Stimulated activated CD8-positive, alpha-beta memory T cell treated with anti-CD3 and anti-CD28 coated beads, Interleukin-7, amount 100 ng/mL, for 24 hours (primary cell): ENCODE measurements around the gene ITGA2.
"Not testable (repeated sequence)": the region's sequence is repeated elsewhere in the genome, so short reads cannot be mapped to it uniquely, and the experiment has no call there.

Experiments
- DNase-seq: peaks from one replicate; pipeline ENCODE4 v3.0.0-alpha.2; 2020; ENCODE audit warnings: low read depth

Gene ITGA2

GRCh38 chr5:52989025-52989780 lies at the start of gene ITGA2:
Gene ITGA2, plus strand, starts transcription at chr5:52989352. Its CDS starts 117 bp downstream, at chr5:52989469.
- no peak for DNase-seq

GRCh38 chr5:52943285-52943684 lies 45.9 kb upstream of the ITGA2 start:
- no peak for DNase-seq

GRCh38 chr5:52943808-52944207 lies 45.3 kb upstream of the ITGA2 start:
- no peak for DNase-seq

GRCh38 chr5:52945040-52945439 lies 44.1 kb upstream of the ITGA2 start:
- no peak for DNase-seq

- no peak for DNase-seq
These were observed 41.9 kb upstream of the ITGA2 start for GRCh38 chr5:52947208-52947607.

- DNase-seq = no peak
These were observed 41.3 kb upstream of the ITGA2 start for GRCh38 chr5:52947851-52948250.

- no peak for DNase-seq
These were observed 40.6 kb upstream of the ITGA2 start for GRCh38 chr5:52948418-52949076.

- DNase-seq = no peak
These were observed 38.5 kb upstream of the ITGA2 start for GRCh38 chr5:52950686-52951085.

- DNase-seq = no peak
These were observed 36.7 kb upstream of the ITGA2 start for GRCh38 chr5:52952483-52952882.

GRCh38 chr5:52956014-52956413 lies 33.1 kb upstream of the ITGA2 start:
- DNase-seq = no peak

- DNase-seq = no peak
These were observed 32.0 kb upstream of the ITGA2 start for GRCh38 chr5:52956915-52957747.

- DNase-seq = no peak
These were observed 27.9 kb upstream of the ITGA2 start for GRCh38 chr5:52961274-52961681.

- DNase-seq = no peak
These were observed 25.5 kb upstream of the ITGA2 start for GRCh38 chr5:52963636-52964035.

- no peak for DNase-seq
These were observed 25.0 kb upstream of the ITGA2 start for GRCh38 chr5:52964138-52964537.

- not testable (repeated sequence) for DNase-seq
These were observed 13.0 kb upstream of the ITGA2 start for GRCh38 chr5:52976157-52976556.

- DNase-seq = no peak
These were observed 11.8 kb upstream of the ITGA2 start for GRCh38 chr5:52977264-52977897.

GRCh38 chr5:52981507-52981906 lies 7.6 kb upstream of the ITGA2 start:
- DNase-seq = no peak

- no peak for DNase-seq
These were observed 5.2 kb upstream of the ITGA2 start for GRCh38 chr5:52983731-52984636.

- DNase-seq = no peak
These were observed 3.8 kb upstream of the ITGA2 start for GRCh38 chr5:52985306-52985705.

GRCh38 chr5:52987711-52988331 lies 1.3 kb upstream of the ITGA2 start:
- no peak for DNase-seq
